Measurements from ENCODE around the gene IL21R.

The IL21R gene

GRCh38 chr16:27462846-27463682, 61.1 kb downstream of the IL21R start:
- DNase-seq (ENCODE audit: low read depth in 2 of 2, low spot score in 1 of 2), result no peak

DNA sequence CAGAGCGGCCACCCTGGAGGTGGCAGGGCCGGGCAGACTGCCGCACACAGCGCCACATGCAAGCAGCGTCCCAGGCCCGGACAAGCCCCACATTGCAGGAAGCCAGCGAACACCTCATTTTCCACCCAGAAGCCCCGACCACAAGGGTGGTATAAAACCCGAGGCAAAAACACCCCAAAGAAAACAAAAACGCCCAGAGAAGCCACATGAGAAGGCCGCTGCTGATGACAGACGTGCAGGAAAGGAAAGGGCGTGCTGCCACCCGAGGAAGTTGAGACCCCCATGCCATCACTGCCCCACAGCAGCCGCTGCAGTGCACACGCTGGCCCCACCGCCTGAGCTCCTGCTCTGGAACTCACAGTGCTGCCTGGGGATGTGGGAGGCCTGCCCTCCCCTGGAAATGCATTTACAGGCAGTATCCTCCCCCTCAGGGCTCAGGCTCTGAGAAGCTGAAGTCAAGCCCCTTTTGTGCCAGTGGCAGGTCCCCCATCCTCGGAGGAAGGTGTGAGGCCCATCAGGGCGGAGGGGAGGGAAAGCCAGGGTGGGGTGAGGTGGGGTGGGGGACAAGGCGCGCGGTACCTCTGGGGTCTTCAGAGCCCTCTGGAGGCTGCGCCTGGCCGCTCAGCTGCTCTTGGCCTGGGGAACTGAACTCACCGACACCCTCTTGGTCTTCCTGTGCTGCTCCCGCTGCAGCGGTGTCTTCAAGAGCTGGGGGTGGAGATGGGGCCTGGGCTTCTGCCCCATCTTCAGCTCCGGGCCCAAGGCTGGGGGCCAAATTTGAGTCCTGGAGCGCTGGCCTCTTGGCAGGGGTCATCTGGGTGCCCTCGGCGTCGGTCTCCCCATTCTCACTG, 62.0 kb downstream of the IL21R start:
- peak; percentile 40 to 57 for DNase-seq (ENCODE audit: low read depth in 2 of 2, low spot score in 1 of 2)

- no peak for DNase-seq (ENCODE audit: low read depth in 2 of 2, low spot score in 1 of 2)
These were observed 62.9 kb downstream of the IL21R start for GRCh38 chr16:27464626-27465482.

GRCh38 chr16:27465483-27465879, 63.5 kb downstream of the IL21R start:
- DNase-seq (ENCODE audit: low read depth in 2 of 2, low spot score in 1 of 2), result no peak

GRCh38 chr16:27468941-27469531, 67.1 kb downstream of the IL21R start:
- no peak for DNase-seq (ENCODE audit: low read depth in 2 of 2, low spot score in 1 of 2)

GRCh38 chr16:27470567-27471431, 68.8 kb downstream of the IL21R start:
- no peak for DNase-seq (ENCODE audit: low read depth in 2 of 2, low spot score in 1 of 2)

DNA sequence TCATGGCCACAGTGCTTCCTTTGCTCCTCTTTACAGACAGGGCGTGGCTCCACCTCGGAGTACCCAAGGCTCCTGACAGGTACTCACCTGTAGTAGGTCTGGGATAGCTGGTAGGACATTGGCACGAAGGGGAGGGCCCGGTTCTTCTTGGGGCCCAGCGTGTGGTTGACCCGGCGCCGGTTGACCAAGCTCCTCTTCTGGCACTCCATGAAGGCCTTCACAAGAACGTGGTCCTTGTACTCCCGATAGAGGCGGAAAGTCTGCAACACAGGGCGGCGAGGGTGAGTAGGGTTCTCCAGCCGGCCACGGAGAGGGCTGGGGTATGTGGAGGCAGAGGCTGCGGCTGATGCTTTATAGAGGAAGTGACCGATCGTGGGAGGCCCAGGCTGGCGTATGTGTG, 69.7 kb downstream of the IL21R start:
- no peak for DNase-seq (ENCODE audit: low read depth in 2 of 2, low spot score in 1 of 2)

GRCh38 chr16:27472091-27473020, 70.4 kb downstream of the IL21R start:
- no peak for DNase-seq (ENCODE audit: low read depth in 2 of 2, low spot score in 1 of 2)

DNA sequence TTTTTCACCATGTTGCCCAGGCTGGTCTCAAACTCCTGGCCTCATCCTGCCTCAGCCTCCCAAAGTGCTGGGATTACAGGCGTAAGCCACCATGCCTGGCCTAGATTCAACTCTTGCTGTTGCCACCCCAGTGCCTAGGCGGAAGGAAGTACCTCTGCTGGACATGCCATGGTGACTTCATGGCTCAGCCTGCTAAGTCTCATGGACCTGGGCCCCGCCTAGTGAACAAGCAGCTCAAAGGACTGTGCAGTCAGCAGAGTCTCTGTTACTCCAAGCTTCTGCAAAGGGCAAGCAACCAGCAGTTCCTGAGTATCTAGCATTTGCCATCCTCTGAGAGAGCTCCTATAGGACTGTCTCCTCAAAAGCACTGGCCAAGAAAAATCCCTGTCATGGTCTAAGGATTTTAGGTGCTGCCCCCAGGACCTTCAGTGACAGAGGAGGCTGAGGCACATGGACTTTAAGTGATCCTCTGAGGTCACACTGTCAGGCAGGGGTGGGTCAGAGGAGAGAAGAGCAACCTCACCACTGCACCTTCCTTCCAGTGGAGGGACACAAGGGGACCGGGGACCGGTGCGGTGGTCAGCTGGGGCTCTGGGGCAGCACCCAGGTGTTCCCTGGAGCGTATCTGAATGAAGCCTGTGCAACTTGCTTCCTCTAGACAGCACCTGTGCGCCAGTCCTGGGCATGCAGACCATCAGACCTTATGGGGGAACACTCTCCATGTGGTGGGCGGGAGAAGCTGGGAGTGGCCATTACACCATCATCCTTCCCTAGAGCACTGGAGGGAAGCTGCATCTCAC, 71.3 kb downstream of the IL21R start:
- DNase-seq (ENCODE audit: low read depth in 2 of 2, low spot score in 1 of 2), result no peak

GRCh38 chr16:27474041-27474440, 72.1 kb downstream of the IL21R start:
- no peak for DNase-seq (ENCODE audit: low read depth in 2 of 2, low spot score in 1 of 2)

GRCh38 chr16:27474921-27475320, 72.9 kb downstream of the IL21R start:
- DNase-seq (ENCODE audit: low read depth in 2 of 2, low spot score in 1 of 2), result no peak

GRCh38 chr16:27475561-27475960, 73.6 kb downstream of the IL21R start:
- DNase-seq (ENCODE audit: low read depth in 2 of 2, low spot score in 1 of 2), result no peak

DNA sequence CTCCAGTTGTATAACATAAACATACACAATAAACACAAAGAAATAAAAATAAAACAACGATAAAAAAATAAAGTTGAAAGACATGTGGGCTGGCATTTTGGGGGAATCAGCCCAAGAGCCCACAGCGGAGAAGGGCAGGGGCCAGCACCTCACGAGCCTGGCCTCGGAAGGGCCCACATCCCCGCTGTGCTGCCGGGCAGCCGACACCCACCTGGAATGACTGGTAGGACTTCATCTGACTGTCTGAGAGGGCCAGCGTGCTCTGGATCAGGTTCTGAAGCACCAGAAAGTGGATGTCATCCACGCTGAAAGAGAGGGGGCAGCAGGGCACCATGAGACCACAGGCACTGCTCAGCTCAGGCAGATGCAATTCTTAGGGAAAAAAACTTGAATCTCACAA, 74.3 kb downstream of the IL21R start:
- no peak for DNase-seq (ENCODE audit: low read depth in 2 of 2, low spot score in 1 of 2)

GRCh38 chr16:27480761-27481160, 78.8 kb downstream of the IL21R start:
- no peak for DNase-seq (ENCODE audit: low read depth in 2 of 2, low spot score in 1 of 2)

GRCh38 chr16:27481282-27481934, 79.4 kb downstream of the IL21R start:
- no peak for DNase-seq (ENCODE audit: low read depth in 2 of 2, low spot score in 1 of 2)

DNA sequence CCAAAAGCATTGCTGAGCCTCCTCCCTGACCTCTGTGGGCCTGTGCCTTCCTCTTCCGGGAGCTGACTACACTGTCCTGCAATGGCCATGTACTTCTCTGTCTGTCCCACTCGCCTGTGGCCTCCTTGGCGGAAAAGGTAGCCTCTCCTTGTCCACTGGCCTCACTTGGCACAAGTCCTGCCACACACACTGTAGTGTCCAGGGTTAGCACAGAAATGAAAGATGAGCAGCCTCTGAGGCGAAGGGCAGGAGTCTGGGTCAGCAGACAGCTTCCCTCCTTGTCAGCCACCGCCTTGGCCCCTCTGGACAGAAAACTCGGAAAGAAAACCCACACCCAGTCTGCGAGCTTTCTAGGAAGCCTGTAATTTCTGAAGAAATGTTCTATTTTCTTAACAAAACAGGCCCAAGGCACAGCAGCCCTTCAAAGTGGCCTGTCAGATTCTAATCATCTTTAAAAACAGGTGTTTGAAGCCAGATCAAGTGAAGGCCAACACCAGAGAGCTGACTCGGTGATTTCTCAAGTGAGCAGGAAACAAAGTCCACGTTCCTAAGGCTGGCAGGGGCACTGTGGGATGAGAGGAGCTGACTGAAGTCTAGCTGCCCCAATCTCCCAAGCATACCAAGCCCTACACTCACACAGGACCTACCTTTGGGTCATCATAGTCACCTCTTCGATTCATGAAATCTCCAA, 80.6 kb downstream of the IL21R start:
- DNase-seq (ENCODE audit: low read depth in 2 of 2, low spot score in 1 of 2), result no peak

GRCh38 chr16:27483088-27483437, 81.1 kb downstream of the IL21R start:
- DNase-seq (ENCODE audit: low read depth in 2 of 2, low spot score in 1 of 2), result no peak

Measured in stimulated activated CD8-positive, alpha-beta memory T cell treated with anti-CD3 and anti-CD28 coated beads, Interleukin-4, amount 100 ng/mL, for 4 hours (primary cell).